Umbilical cord (tissue), 2 donors: ENCODE data around the gene COPS9. TPM values are rescaled to one million over a fixed set of nuclear protein-coding genes. Genes with fewer than 3 reads are reported as not detected.

Experiments used
- DNase-seq: peaks from one replicate; pipeline ENCODE4 v3.0.0-alpha.2; 2015; ENCODE audit warnings: low spot score
- total RNA-seq: library from RNA; depleted of rRNA; stranded (reverse); fragments of >200 nt; gene quantifications from one replicate; pipeline ENCODE4 v1.2.3, GENCODE V29; 2014; ENCODE audit warnings: low replicate concordance; ENCODE audit not compliant: insufficient read depth

COPS9 gene
- total RNA-seq, 1 donor from 2014 or later = 18.5 TPM

DNA sequence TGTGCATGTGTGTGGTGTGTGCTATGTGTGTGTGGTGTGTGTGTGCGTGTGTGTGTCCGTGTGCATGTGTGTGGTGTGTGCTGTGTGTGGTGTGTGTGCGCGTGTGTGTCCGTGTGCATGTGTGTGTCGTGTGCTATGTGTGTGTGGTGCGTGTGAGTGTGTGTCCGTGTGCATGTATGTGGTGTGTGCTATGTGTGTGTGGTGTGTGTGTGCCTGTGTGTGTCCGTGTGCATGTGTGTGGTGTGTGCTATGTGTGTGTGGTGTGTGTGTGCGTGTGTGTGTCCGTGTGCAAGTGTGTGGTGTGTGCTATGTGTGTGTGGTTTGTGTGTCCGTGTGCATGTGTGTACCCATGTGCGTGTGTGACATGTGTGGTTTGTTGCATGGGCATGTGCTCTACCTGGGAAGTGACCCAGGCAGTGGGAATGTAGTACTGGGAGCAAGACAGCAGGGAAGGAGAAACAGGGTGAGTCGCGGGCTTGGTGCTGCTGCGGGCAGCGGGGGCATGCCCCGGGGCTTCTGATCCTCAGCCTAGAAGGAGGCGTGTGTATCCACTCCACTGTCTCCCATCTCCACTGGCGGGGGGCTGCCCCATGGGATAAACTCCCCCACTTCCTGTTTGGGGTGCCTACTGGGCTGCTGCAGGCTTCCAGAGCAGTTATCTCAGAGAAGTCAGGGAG, 11.9 kb upstream of the COPS9 start:
- DNase-seq = no peak

DNA sequence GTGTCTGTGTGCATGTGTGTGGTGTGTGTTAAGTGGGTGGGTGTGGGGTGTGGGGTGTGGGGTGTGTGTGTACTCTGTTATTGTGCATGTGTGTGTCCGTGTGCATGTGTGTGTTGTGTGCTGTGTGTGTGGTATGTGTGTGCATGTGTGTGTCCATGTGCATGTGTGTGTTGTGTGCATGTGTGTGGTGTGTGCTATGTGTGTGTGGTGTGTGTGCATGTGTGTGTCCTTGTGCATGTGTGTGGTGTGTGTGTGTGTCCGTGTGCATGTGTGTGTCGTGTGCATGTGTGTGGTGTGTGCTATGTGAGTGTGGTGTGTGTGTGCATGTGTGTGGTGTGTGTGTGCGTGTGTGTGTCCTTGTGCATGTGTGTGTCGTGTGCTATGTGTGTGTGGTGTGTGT, 11.3 kb upstream of the COPS9 start:
- no peak for DNase-seq

DNA sequence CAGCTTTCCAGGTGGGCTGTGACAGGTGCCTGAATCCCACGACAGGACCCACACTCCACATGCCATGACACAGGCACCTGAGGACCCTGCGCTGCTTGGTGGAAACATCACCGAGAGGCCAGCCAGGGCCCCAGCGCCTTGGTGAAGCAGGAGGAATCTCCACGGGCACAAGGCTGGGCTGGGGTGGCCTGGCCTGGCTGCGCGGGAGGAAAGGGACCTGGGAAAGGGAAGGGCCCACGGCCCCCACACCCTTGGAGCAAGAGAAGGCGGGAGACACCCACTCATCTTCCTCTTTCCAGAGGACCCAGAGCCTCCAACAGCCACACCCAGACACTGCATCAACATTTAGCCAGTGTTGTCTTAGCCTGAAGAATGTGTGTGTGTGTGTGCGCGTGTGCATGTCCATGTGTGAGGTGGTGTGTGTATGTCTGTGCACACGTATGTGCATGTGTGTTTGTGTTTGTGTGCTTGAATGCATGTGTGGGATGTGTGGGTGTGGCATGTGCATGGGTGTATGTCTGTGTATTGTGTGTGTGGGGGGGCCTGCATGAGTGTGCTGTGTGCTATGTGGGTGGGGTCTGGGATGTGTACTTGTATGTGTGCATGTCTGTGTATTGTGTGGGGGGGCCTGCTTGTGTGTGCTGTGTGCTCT, 10.6 kb upstream of the COPS9 start:
- no peak for DNase-seq

DNA sequence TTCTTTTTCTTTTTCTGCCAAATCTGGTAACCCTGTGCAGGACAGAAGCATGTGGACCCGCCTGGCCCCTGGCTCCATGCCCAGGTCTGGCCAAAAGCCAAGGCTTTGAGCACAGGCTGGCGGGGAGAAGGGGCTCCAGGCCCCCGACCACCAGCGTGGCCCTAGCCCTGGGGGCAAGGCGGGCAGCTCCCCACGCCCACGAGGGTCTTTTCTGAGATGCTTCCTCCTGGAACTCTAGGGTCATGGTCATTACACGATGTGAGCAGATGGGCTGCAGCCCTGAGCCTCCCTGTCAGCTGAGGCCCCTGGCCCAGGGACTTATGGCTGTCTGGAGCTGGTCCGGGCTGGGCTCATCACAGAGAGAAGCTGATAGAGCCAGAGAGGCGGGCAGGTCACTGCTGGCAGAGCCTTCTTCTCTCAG, 10.0 kb upstream of the COPS9 start:
- no peak for DNase-seq

- no peak for DNase-seq
These were observed 9.4 kb upstream of the COPS9 start for GRCh38 chr2:240145461-240145860.

DNA sequence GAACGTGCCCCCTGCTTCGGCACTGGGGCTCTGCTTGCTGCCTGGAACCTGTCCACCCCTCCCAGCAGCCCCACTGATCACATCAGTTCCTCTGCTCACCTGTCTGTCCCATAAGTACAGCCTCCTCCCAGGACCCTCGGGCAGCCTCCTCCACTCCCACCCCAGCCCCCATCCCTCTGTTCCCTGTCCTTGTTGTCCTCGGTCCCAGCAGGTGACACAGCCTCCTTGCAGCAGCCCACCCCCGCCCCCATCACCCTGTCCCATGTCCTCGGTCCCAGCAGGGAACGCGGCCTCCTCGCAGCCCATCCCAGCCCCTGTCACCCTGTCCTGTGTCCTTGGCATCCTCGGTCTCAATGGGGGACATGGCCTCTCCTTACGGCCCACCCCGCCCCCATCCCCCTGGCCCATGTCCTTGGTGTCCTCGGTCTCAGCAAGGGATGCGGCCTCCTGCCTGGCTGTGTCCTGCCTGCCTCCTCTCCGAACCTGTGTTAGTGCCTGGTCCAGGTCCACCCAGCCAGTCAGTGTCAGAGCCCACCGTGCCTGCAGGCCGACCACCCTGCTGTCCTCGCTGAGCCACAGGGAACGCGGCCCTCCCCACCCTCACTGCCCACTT, 8.7 kb upstream of the COPS9 start:
- no peak for DNase-seq

GRCh38 chr2:240143801-240144648, 7.9 kb upstream of the COPS9 start:
- peak; percentile 48 for DNase-seq

GRCh38 chr2:240143276-240143675, 7.2 kb upstream of the COPS9 start:
- no peak for DNase-seq

DNA sequence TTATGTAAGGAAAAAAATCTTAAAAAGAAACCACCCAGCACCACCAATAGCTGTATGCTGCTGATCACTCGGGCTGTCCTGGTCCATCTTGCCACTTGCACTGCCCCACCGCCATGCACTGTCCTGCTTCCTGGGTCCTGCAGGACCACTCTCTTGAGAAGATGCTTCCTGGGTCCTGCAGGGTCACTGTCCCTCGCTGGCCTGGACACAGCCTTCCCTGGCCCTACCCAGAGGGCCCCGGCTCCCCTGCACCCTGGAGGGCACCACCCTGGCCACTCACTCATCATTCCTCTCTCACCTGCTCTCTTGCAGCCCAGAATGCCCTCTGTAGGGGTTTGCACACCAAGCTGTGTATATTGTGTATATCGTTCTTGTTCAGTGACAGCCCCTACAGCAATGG, 6.8 kb upstream of the COPS9 start:
- no peak for DNase-seq

DNA sequence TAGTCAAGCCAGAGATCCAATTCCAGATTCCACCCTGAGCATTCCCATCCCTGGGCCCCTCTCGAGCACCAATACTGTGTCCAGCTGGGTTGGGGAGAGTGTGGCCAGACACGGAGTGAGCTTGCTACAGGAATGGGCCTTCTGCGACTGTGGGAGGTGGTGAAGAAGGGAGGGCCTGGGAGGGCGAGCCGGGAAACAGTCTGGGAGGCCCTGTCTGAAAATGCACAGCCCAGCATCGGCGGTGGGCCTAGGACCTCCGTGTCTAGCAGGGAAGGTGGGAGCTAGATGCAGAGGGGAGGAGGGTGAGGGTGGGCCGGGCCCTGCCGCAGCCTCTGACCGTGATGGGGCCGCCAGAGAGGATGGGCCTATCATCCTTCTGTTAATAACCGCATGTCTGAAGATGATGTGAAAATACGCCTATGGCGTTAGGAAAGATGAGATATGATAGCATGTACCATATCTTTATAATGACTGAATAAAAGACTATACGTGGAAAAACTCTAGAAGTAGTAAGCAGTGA, 6.2 kb upstream of the COPS9 start:
- no peak for DNase-seq

GRCh38 chr2:240141736-240142135, 5.6 kb upstream of the COPS9 start:
- DNase-seq = no peak

DNA sequence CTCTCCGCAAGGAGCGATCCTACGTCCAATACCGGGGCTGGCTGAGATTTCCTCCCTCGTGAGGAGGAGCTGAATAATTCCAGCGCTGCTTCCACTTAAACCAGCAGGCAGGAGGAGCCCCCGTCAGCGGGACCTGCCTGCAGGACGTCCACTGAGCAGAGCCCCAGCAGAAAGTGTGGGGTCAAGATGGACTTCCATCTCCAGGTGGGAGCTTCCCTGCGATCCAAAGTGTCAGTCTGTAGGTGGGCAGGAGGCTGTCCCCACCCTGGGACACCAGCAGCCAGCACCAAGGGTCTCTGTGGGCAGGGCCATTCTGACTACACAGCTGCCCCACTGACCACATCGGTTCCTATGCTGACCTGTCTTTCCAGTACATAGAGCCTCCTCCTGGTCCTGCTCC, 4.8 kb upstream of the COPS9 start:
- no peak for DNase-seq

- no peak for DNase-seq
These were observed 4.4 kb upstream of the COPS9 start, which contains the start of gene OTOS for GRCh38 chr2:240140511-240140910. Gene OTOS (minus strand): TSS chr2:240140658. CDS start chr2:240140326, 332 bp downstream.

- DNase-seq = no peak
These were observed 3.7 kb upstream of the COPS9 start for GRCh38 chr2:240139666-240140393.

DNA sequence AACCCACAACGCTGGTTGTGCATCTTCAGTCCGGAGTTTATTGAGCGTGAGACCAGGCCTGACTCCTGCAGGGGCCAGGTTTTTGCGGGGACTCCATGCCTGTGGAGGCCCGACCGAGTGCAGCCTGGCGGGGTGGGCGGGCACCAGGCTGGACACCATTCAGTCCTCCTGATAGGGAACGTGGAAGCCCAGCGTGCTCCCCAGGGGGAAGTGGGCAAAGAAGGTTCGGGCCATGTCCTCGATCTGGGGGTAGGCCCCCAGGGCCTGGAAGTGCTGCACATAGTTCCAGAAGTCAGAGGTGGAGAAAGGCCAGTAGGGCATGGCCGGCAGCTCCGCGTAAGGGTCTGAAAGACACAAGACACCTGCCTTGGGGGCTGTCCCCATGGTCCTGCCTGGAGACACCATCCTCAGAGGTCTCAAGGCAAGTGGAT, 2.9 kb upstream of the COPS9 start:
- no peak for DNase-seq

DNA sequence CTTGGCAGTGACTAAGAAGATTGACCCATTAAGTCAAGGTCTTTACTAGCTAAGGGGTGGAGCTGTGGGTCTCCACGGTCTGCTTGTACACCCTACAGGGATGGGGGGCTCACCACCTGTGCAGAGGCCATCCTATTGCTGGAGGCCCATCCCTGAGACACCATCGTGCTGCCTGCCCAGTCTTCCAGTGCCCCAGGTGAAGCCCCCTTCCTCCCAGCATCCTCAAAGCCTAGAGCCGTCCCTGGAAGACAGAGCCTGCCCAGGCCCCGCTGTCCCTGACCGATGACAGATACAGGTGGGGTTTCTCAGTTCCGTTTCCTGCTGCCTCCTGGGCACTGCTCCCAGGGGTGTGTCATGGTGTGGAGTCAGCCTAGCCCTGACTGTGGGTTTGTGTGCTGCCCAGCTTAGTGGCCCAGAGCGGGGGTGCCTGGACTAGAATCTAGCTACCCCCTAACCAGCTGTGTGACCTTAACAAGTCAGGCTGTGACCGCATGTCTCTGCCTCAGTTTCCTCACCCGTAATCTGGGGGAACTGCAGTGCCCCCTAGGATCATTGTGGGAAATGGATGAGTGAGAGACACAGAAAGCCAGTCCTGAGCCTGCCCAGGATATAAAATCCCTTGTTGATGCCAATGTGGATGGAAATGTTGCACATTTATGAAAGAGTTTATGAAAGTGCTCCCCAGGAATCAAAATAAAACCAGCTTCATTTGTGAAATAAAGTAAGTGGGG, 2.3 kb upstream of the COPS9 start:
- no peak for DNase-seq

DNA sequence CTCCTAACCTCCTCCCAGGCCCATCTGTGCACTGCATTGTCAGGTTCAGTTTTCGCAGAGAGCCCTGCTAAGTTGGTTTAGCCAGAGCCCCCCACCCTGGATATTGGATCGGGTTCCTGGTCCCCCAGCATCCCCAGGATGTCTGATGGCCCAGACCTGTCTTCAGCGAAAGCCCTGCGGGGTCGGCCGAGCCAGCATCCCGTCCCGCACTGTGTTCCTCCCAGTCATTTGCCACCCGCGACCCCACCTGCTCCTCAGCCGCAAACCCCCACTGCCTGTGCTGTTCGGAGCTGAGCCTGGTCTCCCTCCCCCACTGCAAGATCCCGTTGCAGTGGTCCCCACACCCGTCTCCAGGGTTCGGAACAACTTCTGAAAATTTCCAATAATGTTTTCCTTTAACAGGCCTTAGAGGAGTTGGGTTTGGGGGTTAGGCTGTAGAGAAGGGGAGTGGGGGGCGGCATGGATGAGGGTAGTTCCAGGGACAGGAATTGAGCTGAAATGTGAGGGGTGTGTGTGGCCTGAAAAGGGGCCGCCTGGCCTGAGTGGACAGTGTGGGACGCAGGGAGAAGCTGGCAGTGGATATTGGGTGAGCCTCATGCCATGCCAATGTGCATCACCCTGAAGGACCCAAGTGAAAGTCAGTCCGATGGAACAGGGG, 1.6 kb upstream of the COPS9 start:
- DNase-seq = no peak

- no peak for DNase-seq
These were observed 677 bp upstream of the COPS9 start for GRCh38 chr2:240136671-240137292.

DNA sequence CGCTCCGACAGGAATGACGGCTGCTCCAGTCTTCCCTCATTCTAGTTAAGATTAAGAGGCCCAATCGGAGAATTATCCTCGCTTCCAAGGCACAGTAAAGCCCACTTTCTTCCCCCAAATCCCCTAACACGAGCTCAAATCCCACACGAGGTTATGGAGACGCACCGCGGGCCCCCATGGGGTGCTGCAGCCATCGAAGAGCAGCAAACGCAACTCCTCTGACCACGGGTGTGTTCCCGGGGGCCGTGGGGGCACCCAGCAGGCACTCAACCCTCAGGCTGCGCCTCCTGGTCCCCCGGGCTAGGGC, 446 bp downstream of the COPS9 start:
- DNase-seq = no peak
